HEK293T (cell line): ENCODE data around the gene LPIN2.

Experiments
- ELF4 ChIP-seq: fragments of 450-650 bp; IDR thresholded peaks from 2 replicates; pipeline ENCODE4 v1.6.1; 2017; ENCODE audit warnings: antibody characterized with exemption
- FOXK2 ChIP-seq: fragments of 450-650 bp; IDR thresholded peaks from 2 replicates; pipeline ENCODE4 v1.6.1; 2016; ENCODE audit warnings: mild to moderate bottlenecking
- SP1 ChIP-seq: fragments of 450-650 bp; IDR thresholded peaks from 2 replicates; pipeline ENCODE4 v1.6.1; 2017
- SUZ12 ChIP-seq: fragments of 450-650 bp; IDR thresholded peaks from 2 replicates; pipeline ENCODE4 v1.6.1; 2016; ENCODE audit warnings: mild to moderate bottlenecking
- TARDBP ChIP-seq: fragments of 450-650 bp; IDR thresholded peaks from 2 replicates; pipeline ENCODE4 v1.6.1; 2016

DNA sequence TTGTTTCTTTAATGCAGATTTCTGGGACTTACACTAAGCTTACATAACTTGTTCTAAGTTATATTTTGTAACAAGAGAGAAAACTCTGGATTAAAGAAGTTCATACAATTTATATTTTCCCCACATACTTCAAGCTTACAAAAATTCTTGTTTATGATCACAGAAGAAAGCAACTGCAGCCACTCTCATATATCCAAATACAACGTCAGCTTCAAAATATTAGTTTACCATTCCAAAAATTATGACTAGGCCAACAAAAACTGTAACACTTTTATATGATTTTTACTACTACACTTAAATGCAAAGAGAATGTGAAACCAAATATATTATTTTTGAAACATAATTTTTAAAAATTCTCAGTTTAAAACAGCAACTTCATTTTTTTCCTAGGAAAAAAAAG is 30.9 kb downstream of the LPIN2 start:
- TF ChIP-seq TARDBP (no peak), SUZ12 (no peak), SP1 (no peak), FOXK2 (no peak), ELF4 (no peak)
